HEK293T (cell line): ENCODE results near the gene SLC35A4.

Experiments
- CTCF ChIA-PET: fragments of 350-600 bp; formaldehyde crosslinking; extraction: SDS; loops from one replicate; lab custom pipeline; 2021; ENCODE audit warnings: antibody characterized with exemption, inconsistent platforms; lab: Yijun Ruan, JAX
- POLR2A ChIA-PET: fragments of 350-600 bp; formaldehyde crosslinking; extraction: SDS; loops from one replicate; lab custom pipeline; 2020; ENCODE audit warnings: antibody characterized with exemption, inconsistent platforms; lab: Yijun Ruan, JAX
- DNase-seq: peaks from one replicate; pipeline ENCODE4 v3.0.0; 2012; ENCODE audit warnings: mixed read lengths; ENCODE audit errors: extremely low spot score
- ARNT ChIP-seq: fragments of 450-650 bp; IDR thresholded peaks from 2 replicates; pipeline ENCODE4 v1.6.1; 2017; ENCODE audit warnings: mild to moderate bottlenecking
- BHLHE40 ChIP-seq: fragments of 450-650 bp; IDR thresholded peaks from 2 replicates; pipeline ENCODE4 v1.6.1; 2016; ENCODE audit warnings: mild to moderate bottlenecking, moderate library complexity, borderline replicate concordance
- CTBP1 ChIP-seq: fragments of 450-650 bp; IDR thresholded peaks from 2 replicates; pipeline ENCODE4 v1.6.1; 2016; ENCODE audit warnings: borderline replicate concordance
- ELF4 ChIP-seq: fragments of 450-650 bp; IDR thresholded peaks from 2 replicates; pipeline ENCODE4 v1.6.1; 2017; ENCODE audit warnings: antibody characterized with exemption
- FOXA1 ChIP-seq: fragments of 450-650 bp; IDR thresholded peaks from 2 replicates; pipeline ENCODE4 v1.6.1; 2016; ENCODE audit warnings: mild to moderate bottlenecking
- FOXK2 ChIP-seq: fragments of 450-650 bp; IDR thresholded peaks from 2 replicates; pipeline ENCODE4 v1.6.1; 2016; ENCODE audit warnings: mild to moderate bottlenecking
- FOXM1 ChIP-seq: fragments of 450-650 bp; IDR thresholded peaks from 2 replicates; pipeline ENCODE4 v1.6.1; 2017; ENCODE audit warnings: mild to moderate bottlenecking, borderline replicate concordance
- HDGF ChIP-seq: fragments of 450-650 bp; IDR thresholded peaks from 2 replicates; pipeline ENCODE4 v1.6.1; 2017; ENCODE audit warnings: antibody characterized with exemption, borderline replicate concordance
- LEF1 ChIP-seq: fragments of 450-650 bp; IDR thresholded peaks from 2 replicates; pipeline ENCODE4 v1.6.1; 2017; ENCODE audit warnings: mild to moderate bottlenecking, borderline replicate concordance
- NFRKB ChIP-seq: fragments of 450-650 bp; IDR thresholded peaks from 2 replicates; pipeline ENCODE4 v1.6.1; 2016; ENCODE audit warnings: mild to moderate bottlenecking, moderate library complexity
- SP1 ChIP-seq: fragments of 450-650 bp; IDR thresholded peaks from 2 replicates; pipeline ENCODE4 v1.6.1; 2017
- SUZ12 ChIP-seq: fragments of 450-650 bp; IDR thresholded peaks from 2 replicates; pipeline ENCODE4 v1.6.1; 2016; ENCODE audit warnings: mild to moderate bottlenecking
- TARDBP ChIP-seq: fragments of 450-650 bp; IDR thresholded peaks from 2 replicates; pipeline ENCODE4 v1.6.1; 2016
- ZNF384 ChIP-seq: fragments of 450-650 bp; IDR thresholded peaks from 2 replicates; pipeline ENCODE4 v1.6.1; 2016
- TF ChIP-seq, protein P1 (sequence below): fragments of 450-650 bp; IDR thresholded peaks from 2 replicates; pipeline ENCODE4 v1.6.1; 2016

SLC35A4 gene

DNA sequence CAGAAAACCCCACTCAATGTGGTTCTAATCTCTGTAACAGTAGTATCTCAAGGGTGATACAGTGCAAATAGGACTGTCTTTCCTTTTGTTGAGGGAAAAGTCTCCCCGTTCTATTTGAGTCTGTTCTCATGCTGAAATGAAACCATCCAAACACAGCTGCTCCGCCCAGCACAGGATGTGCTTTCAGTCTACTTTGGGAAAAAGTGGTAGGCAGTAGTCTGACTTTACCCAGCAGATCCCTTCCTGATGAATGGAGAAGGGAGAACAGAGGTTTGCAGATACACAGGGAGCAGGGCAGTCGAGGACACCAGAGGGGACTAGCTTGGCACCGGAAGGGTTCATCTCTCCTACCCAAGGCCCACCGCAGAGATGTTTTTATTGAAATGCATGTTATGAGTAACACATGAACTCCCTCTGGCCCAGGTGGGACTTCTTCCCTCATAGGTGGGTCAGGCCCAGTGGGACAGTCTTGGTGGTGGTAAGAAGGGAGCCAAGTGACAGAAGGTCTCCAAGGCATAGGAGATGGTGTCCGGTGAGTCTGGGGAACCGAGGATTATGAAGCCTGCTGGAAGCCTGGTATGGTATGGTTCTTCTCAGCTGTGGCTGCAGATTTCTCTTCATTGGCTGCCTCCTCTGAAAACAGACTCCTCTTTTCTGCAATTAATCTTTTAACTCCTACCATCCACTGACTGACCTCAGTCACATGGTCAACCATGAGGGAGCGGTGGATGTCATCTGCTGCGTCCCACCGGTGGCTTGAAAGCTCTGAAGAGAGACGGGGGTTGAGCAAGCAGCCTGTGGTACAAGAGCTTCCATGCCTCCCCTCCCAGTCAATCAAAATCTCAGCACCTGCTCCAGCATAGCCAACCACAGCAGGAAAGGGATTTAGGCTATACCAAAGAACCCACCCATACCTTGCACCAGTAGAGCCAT is 14.2 kb upstream of the SLC35A4 start:
- CTCF ChIA-PET: interaction anchor here (0.6 kb wide), 1 partner anchor 21 kb away, joined by 3 read pairs; no protein-coding TSS in a partner anchor
- POLR2A ChIA-PET: no interaction called here
- DNase-seq: no peak
- TF ChIP-seq ELF4 (no peak), BHLHE40 (no peak), LEF1 (no peak)

DNA sequence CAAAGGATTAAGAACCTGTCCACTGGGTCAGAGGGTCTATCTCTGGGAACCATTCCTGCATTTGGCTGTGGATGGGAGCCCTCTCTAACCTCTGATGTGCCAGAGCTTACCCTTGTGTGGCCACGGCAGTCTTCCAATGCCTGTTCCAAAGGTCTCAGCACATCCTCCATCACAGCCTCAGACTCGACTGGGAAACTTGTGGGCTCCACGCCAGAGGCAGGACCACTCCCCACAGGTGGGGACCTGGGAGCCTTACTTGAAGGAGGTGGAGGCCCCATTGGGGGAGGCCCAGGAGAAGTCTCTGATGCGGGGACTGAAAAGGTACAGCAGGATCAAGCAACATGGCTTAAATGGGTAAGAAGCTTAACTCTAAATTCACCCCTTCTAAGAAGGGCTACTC is 12.8 kb upstream of the SLC35A4 start:
- DNase-seq: no peak
- ChIA-PET CTCF (no interaction called here), POLR2A (interaction anchor here (1.1 to 1.4 kb wide), 2 partner anchors 88 to 179 kb away, joined by 3 read pairs; partner anchors contain the start of gene TMCO6)
- TF ChIP-seq ARNT: no peak
- no peak for TF ChIP-seq FOXK2
- TF ChIP-seq, protein P1, sequence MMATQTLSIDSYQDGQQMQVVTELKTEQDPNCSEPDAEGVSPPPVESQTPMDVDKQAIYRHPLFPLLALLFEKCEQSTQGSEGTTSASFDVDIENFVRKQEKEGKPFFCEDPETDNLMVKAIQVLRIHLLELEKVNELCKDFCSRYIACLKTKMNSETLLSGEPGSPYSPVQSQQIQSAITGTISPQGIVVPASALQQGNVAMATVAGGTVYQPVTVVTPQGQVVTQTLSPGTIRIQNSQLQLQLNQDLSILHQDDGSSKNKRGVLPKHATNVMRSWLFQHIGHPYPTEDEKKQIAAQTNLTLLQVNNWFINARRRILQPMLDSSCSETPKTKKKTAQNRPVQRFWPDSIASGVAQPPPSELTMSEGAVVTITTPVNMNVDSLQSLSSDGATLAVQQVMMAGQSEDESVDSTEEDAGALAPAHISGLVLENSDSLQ: no peak
- no peak for TF ChIP-seq HDGF
- no peak for TF ChIP-seq SP1
- TF ChIP-seq TARDBP: no peak
- no peak for TF ChIP-seq NFRKB
- TF ChIP-seq SUZ12: no peak

DNA sequence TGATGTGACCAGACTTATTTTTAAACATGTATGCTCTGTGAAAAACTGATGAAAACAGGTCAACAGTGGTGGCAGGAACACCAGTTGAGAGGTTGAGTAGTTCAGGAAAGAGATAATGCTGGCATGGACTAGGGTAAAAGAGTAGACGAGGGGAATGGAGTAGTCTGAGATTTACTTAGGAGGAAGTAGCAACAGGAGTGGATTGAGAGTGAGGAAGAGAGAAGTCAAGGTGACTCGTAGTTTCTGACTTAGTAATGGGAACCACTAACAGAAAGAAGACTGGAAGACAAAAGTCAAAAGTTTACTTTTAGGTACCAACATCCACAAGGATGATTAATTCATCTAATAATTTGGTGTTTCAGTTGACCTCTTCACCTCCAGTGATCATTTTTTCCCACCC is 11.0 kb upstream of the SLC35A4 start:
- DNase-seq: no peak
- CTCF ChIA-PET: no interaction called here
- POLR2A ChIA-PET: interaction anchor here (0.9 to 1.5 kb wide), 3 partner anchors 10 to 94 kb away, joined by 3 to 7 read pairs (median 3); partner anchors contain the start of genes APBB3, IK and NDUFA2
- TF ChIP-seq ARNT (no peak), LEF1 (no peak), SP1 (no peak), BHLHE40 (no peak), FOXA1 (no peak), ZNF384 (no peak), SUZ12 (no peak), FOXK2 (no peak), ELF4 (no peak), NFRKB (no peak), HDGF (no peak), TARDBP (no peak), CTBP1 (no peak)
- TF ChIP-seq, protein P1: no peak

DNA sequence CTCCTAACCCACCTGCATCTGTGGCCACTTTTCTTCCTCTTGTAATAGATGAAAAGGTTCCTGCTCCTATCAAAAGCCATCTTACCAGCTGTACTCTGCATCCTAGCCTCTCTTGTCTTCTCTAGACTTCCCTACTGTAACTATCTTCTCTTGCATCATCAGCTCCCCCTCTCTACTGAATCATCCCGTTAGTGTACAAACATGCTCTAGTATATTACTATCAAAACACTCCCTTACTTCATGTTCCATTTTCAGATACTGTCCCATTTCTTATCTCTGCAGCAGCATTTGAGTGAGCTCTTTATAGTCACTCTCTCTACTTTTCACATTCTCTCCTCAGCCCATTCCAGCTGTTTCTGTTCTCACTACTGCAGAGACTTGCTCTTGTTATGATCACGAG is 10.2 kb upstream of the SLC35A4 start:
- no peak for DNase-seq
- no peak for TF ChIP-seq ELF4
- CTCF ChIA-PET: no interaction called here
- POLR2A ChIA-PET: interaction anchor here (1.5 kb wide), 1 partner anchor 9 kb away, joined by 7 read pairs; the partner anchor contains the start of gene APBB3

DNA sequence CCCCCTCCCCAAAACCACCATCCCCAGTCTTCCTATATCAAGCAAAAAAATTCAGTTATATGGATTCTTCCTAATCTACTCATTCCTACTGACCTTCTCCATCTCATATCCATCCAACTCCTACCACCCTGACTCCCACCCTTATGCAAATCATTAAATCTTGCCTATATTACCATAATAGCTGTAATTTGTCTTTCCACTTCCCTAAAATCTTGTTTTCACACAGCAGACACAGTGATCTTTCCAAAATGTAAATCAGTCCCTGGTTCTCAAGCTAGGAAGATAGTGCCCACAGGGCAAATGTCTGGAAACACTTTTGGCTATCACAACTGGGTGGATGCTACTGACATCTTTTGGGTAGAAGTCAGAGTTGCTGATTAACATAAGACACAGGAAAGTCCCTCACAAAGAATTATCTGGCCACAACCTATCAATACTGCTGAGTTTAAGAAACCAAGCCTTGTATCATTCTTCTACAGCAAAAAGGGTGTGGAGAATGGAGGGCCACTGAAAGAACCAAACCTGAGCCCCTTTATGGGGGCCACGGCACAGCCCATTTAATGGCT is 8.8 kb upstream of the SLC35A4 start:
- DNase-seq: no peak
- ChIA-PET CTCF (no interaction called here), POLR2A (no interaction called here)
- TF ChIP-seq FOXK2 (no peak), SP1 (no peak), ELF4 (no peak)

DNA sequence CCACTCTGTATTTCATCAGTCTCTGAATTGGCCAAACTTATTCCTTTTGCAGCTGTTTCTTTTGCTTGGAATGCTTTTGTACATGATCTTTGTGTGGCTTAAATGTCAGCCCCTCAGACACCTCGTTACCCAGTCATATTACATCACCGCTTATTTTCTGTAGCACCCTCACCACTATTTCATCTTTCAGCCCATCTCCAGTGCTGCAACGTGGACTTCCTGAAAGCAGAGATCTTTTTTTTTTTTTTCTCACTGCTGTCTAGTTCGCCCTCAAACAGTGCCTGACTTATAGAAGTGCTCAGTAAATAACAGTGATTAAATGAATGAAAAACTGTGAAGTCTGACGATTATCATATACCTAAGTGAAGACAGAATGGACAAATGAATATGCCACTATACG is 8.2 kb upstream of the SLC35A4 start:
- TF ChIP-seq BHLHE40 (no peak), CTBP1 (no peak), FOXK2 (no peak)
- TF ChIP-seq, protein P1: no peak
- ChIA-PET CTCF (no interaction called here), POLR2A (interaction anchor here (1.1 to 3.4 kb wide), 3 partner anchors 9 to 184 kb away, joined by 4 to 33 read pairs (median 9); partner anchors contain the start of gene EIF4EBP3)
- no peak for DNase-seq

DNA sequence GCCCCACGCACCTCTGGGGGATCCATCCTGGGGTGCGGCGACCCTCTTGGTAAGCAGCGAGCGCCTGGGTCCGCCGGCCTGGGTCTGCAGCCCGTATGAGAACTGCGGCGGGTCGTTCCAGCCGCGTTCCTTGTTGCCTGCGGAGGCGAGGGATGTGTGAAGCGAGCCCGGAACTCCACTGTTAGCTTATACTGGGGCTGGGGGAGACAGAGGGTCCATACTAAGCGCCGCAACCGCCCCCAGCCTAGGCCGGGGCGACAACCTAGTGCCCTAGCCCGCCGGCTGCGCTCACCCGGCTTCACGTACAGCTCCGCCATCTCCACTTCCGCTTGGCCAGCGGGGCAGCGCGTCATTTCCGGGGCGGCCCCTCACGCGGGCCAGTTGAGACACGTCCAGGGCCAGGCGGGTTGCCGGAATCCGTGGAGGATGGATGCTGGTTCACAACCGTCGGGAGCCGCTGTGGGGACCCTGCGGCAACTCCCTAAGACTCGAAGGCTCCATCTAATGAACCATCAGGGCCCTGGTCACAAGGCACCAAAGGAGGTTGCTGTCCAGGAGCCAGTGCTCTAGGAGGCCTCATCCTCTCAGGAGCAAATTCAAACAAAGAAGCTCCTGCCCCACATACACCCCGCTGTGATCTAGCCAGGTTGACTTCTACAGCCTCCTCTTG is 7.4 kb upstream of the SLC35A4 start, which contains the start of gene SRA1:
Gene SRA1, minus strand, starts transcription at position 338 of the 670 bp plus-strand sequence. Its CDS starts 21 bp downstream, at position 317.
- CTCF ChIA-PET: interaction anchor here (0.6 to 0.9 kb wide), 3 partner anchors 162 to 312 kb away, joined by 3 to 5 read pairs (median 4); partner anchors contain the start of gene PCDHA11
- POLR2A ChIA-PET: interaction anchor here (0.6 to 3.4 kb wide), 27 partner anchors 8 to 208 kb away, joined by 3 to 33 read pairs (median 5); partner anchors contain the start of genes ANKHD1, EIF4EBP3, HARS1 and HARS2
- TF ChIP-seq NFRKB: no peak
- TF ChIP-seq, protein P1: no peak
- TF ChIP-seq BHLHE40: no peak
- no peak for TF ChIP-seq LEF1
- no peak for TF ChIP-seq FOXA1
- no peak for TF ChIP-seq FOXM1
- TF ChIP-seq ELF4: peak; percentile 80
- no peak for TF ChIP-seq SP1
- DNase-seq: peak; percentile 92
